Measurements from ENCODE around the gene RPS14. TPM values are rescaled to one million over a fixed set of nuclear protein-coding genes. Genes with fewer than 3 reads are reported as not detected.

RPS14 gene
- total and polyA plus RNA-seq, 2 donors from 2014 or later = 1,504 to 1,994 TPM

DNA sequence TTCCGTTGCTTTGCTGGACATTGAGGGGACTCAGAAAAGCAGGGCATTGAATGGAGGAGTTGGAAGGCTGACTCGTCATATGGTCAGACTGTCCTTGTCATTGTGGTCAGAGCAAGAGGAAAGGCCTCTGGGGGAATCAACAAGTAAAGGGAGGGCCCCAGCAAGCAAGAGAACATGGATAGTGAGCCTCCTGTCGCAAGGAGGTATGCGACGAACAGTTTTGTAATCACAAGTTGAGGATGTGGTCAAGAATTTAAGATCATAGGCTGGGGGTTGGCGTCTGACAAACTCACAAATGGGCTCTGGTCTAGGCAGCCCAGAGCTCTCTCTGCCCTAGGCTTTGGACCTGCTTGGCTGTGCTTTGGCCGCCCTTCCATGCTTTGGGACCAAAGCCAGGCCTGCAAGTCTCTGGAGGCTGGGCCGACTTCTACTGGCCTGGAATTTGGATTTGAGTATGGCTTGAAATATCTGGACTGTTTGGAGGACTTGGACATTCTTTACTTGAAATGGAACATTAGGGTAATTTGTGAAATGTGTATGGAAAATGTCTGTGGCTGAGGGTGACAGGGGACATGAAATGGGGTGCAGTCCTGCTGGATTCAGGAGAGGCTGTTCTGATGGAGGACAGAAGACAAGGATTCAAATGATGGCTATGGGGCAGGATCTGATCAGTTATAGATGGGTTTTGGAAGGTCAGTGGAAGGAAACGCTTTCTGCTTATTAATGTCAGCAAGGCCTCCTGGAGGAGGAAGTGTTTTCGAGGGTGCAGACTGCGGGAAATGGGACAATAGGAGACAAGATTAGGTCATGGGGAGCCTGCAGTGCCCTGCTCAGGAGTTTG lies 39.2 kb upstream of the RPS14 start:
- H3K9ac ChIP-seq (ENCODE audit: low read length in 3 of 3) = peak overlapping the region in 2 of 3 donors; percentile 31 to 32
- DNase-seq = peak in 1 of 5 donors; percentile 91
- H3K4me1 ChIP-seq (ENCODE audit: control insufficient read depth in 2 of 3, insufficient read depth in 2 of 3, low read depth in 1 of 3, low read length in 3 of 3) = peaks cover 2 to 50% (median 43%) of the 10 kb centered on the region in 3 donors
- no peak for FAIRE-seq
- no peaks in the 10 kb centered on the region for H3K27me3 ChIP-seq (ENCODE audit: control insufficient read depth, insufficient read depth, low read length)
- H3K4me3 ChIP-seq (ENCODE audit: low read length in 3 of 3) = peak overlapping the region in 2 of 3 donors; percentile 24 to 27
- H3K27ac ChIP-seq (ENCODE audit: low read depth in 2 of 2, low read length in 2 of 2) = peak overlapping the region; percentile 61 to 85
- peaks cover 0 to 6% (median 2%) of the 10 kb centered on the region in 3 donors for H3K36me3 ChIP-seq (ENCODE audit: control insufficient read depth in 2 of 3, insufficient read depth in 3 of 3, low read length in 3 of 3)
- no peaks in the 10 kb centered on the region for H3K9me3 ChIP-seq (ENCODE audit: control insufficient read depth in 2 of 3, insufficient read depth in 1 of 3, low read length in 3 of 3)
- intact Hi-C loops (cut with DNase I) = no loop called here
- TF ChIP-seq, protein P1, sequence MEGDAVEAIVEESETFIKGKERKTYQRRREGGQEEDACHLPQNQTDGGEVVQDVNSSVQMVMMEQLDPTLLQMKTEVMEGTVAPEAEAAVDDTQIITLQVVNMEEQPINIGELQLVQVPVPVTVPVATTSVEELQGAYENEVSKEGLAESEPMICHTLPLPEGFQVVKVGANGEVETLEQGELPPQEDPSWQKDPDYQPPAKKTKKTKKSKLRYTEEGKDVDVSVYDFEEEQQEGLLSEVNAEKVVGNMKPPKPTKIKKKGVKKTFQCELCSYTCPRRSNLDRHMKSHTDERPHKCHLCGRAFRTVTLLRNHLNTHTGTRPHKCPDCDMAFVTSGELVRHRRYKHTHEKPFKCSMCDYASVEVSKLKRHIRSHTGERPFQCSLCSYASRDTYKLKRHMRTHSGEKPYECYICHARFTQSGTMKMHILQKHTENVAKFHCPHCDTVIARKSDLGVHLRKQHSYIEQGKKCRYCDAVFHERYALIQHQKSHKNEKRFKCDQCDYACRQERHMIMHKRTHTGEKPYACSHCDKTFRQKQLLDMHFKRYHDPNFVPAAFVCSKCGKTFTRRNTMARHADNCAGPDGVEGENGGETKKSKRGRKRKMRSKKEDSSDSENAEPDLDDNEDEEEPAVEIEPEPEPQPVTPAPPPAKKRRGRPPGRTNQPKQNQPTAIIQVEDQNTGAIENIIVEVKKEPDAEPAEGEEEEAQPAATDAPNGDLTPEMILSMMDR (IDR thresholded peaks at IDR 0.05; ENCODE audit: borderline replicate concordance, extremely low read depth, insufficient read depth) = no peak

DNA sequence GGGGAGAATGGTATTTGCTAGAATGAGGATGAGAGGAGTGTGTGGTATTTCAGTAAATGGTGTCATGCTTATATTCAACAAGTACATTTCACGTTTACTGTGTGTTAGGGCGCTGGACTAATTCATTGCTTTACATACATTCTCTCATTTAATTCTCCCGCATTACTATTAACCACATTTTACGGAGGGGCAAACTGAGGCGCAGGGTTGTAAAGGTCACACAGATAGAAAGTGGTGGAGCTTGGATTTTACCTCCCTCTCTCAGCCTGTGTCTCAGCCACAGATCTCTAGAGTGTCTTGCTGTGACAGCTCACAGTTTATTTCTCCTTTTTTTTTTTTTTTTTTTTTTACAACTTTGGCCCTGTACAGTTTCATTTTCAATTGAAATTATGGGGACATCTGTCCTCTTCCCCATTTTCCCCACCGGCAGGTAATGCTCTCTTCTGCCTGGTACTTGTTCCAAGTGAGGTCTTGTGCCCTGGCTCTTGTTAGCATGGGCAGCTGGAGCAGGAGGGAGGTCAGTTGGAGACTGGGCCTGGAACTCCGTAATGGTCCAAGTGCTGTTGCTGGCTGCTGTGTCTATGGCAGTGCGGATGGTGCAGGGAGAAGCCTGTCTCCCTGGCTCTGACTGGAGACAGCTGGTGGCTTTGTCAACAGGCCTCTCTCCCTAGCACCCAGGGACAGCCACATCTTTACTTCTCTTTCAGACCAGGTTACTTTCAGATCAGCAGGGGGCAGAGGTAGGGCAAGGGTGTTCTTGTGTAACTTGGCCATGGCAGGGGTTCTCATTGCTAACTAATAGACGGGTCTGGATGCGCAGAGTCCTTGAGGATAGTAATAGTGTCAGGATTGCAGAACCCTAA lies 37.9 kb upstream of the RPS14 start:
- Histone ChIP-seq H3K27ac (ENCODE audit: low read depth in 2 of 2, low read length in 2 of 2) (peak overlapping the region; percentile 61 to 92), H3K27me3 (ENCODE audit: control insufficient read depth, insufficient read depth, low read length) (no peaks in the 10 kb centered on the region), H3K9me3 (ENCODE audit: control insufficient read depth in 2 of 3, insufficient read depth in 1 of 3, low read length in 3 of 3) (no peaks in the 10 kb centered on the region), H3K36me3 (ENCODE audit: control insufficient read depth in 2 of 3, insufficient read depth in 3 of 3, low read length in 3 of 3) (peaks cover 0 to 2% (median 2%) of the 10 kb centered on the region in 3 donors), H3K4me3 (ENCODE audit: low read length in 3 of 3) (peak overlapping the region; percentile 61 to 73 (median 68)), H3K9ac (ENCODE audit: low read length in 3 of 3) (peak overlapping the region; percentile 48 to 66 (median 55)), H3K4me1 (ENCODE audit: control insufficient read depth in 2 of 3, insufficient read depth in 2 of 3, low read depth in 1 of 3, low read length in 3 of 3) (peaks cover 2 to 46% (median 43%) of the 10 kb centered on the region in 3 donors)
- FAIRE-seq (no peak), DNase-seq (peak in 2 of 5 donors; percentile 50 to 66)
- TF ChIP-seq, protein P1 (IDR thresholded peaks at IDR 0.05; ENCODE audit: borderline replicate concordance, extremely low read depth, insufficient read depth) = peak; percentile 11
- intact Hi-C loops (cut with DNase I) = no loop called here

DNA sequence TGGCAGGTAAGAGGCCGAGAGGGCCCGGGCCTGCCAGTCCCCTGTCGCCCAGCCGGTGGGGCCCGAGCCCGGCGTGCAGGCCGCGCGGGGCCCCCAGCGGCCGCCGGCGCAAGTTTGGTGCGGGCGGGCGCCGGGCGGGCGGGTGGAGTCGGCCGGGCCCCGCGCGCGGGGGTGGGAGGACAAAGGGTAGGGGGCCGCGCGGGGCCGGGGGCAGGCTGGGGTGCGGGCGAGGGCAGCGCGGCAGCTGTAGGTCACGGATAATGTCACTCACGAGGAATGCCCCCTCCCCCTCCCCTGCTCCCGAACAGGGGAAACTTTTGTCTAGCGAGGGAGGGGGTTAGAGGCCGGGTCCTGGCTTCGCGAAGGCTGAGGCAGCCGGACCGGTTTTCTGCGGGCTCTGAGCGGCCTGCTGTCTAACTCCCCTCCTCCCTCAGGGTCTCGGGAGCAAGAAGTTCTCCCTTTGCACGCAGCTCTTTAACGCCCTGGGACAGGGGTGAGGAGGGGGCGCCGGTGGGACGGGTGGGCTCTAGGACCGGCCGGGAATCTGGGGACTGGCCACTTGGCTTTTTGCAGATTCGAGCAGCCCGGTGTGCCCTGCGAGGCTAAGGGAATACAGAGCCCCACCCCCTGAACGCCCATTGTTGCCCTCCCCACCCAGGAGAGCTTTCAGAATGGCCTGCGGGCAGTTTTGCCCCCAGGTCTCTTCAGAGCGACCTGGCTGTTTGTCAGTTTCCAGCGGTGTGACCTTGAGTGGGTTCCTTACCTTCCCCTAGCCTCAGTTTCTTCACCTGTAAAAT lies 37.1 kb upstream of the RPS14 start:
- DNase-seq (peak; percentile 86 to 94 (median 92)), FAIRE-seq (no peak)
- Histone ChIP-seq H3K27me3 (ENCODE audit: control insufficient read depth, insufficient read depth, low read length) (no peaks in the 10 kb centered on the region), H3K36me3 (ENCODE audit: control insufficient read depth in 2 of 3, insufficient read depth in 3 of 3, low read length in 3 of 3) (no peaks in the 10 kb centered on the region), H3K9me3 (ENCODE audit: control insufficient read depth in 2 of 3, insufficient read depth in 1 of 3, low read length in 3 of 3) (no peaks in the 10 kb centered on the region), H3K9ac (ENCODE audit: low read length in 3 of 3) (peak overlapping the region; percentile 48 to 66 (median 55)), H3K4me3 (ENCODE audit: low read length in 3 of 3) (peak overlapping the region; percentile 61 to 73 (median 68)), H3K27ac (ENCODE audit: low read depth in 2 of 2, low read length in 2 of 2) (peak overlapping the region; percentile 92 to 93), H3K4me1 (ENCODE audit: control insufficient read depth in 2 of 3, insufficient read depth in 2 of 3, low read depth in 1 of 3, low read length in 3 of 3) (peaks cover 2 to 43% (median 43%) of the 10 kb centered on the region in 3 donors)
- TF ChIP-seq, protein P1 (IDR thresholded peaks at IDR 0.05; ENCODE audit: borderline replicate concordance, extremely low read depth, insufficient read depth) = no peak
- intact Hi-C loops (cut with DNase I) = no loop called here
